ENCODE data around the gene MAML3.
A peak's percentile ranks its signal among the peaks of the same experiment; 100 is the strongest.

The MAML3 gene

DNA sequence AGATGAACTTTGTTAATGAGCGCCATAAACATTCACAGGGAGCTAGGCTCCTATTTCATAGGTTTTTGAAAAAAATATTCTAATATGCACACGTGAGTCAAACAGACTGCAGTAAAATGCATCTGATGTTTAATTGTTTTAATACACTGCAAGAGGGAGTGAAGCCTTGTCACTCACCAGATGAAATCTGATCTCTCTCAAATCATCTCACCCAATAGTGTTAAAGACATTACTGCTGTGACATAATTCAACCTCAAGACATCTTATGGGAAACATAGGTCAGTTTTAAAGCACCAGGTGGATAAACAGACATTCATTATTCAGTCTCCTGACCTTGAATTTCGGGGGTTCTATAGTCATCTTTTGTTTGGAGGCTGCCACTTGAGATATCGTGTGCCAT lies 148.3 kb downstream of the MAML3 start:
- TF ChIP-seq, protein P1, sequence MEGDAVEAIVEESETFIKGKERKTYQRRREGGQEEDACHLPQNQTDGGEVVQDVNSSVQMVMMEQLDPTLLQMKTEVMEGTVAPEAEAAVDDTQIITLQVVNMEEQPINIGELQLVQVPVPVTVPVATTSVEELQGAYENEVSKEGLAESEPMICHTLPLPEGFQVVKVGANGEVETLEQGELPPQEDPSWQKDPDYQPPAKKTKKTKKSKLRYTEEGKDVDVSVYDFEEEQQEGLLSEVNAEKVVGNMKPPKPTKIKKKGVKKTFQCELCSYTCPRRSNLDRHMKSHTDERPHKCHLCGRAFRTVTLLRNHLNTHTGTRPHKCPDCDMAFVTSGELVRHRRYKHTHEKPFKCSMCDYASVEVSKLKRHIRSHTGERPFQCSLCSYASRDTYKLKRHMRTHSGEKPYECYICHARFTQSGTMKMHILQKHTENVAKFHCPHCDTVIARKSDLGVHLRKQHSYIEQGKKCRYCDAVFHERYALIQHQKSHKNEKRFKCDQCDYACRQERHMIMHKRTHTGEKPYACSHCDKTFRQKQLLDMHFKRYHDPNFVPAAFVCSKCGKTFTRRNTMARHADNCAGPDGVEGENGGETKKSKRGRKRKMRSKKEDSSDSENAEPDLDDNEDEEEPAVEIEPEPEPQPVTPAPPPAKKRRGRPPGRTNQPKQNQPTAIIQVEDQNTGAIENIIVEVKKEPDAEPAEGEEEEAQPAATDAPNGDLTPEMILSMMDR (IDR thresholded peaks at IDR 0.05; ENCODE audit: low read depth, low read length), result no peak
- no peak overlapping the region for H3K4me3 ChIP-seq (ENCODE audit: low read depth, low read length)
- H3K9me3 ChIP-seq, result no peaks in the 10 kb centered on the region
- no peaks in the 10 kb centered on the region for H3K36me3 ChIP-seq
- H3K4me1 ChIP-seq, result peaks cover 34% of the 10 kb centered on the region
- no peaks in the 10 kb centered on the region for H3K27me3 ChIP-seq
- no peak for DNase-seq

- TF ChIP-seq, protein P1 (IDR thresholded peaks at IDR 0.05; ENCODE audit: low read depth, low read length), result no peak
- H3K36me3 ChIP-seq, result no peaks in the 10 kb centered on the region
- H3K4me3 ChIP-seq (ENCODE audit: low read depth, low read length), result peak overlapping the region; percentile 49
- H3K27me3 ChIP-seq, result no peaks in the 10 kb centered on the region
- H3K4me1 ChIP-seq, result peaks cover 34% of the 10 kb centered on the region
- no peak for DNase-seq
- no peaks in the 10 kb centered on the region for H3K9me3 ChIP-seq
These were observed 148.9 kb downstream of the MAML3 start for GRCh38 chr4:140004922-140005627.

DNA sequence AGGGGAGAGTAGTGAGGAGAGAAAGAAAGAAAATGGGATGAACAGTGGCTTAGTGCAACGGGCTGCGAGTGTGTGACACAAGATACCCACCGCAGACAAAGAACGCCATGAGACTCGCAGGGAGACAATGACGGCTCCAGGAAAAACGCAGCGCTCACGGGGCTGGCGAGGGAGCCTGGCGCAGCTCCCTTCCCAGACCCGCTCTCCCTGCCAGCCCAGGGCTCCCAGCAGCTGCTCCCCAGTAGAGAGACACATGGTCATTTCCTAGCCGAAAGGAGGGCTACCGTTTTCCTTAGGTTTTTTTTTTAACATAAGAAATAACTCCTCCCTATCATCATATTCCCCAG lies 149.5 kb downstream of the MAML3 start:
- Histone ChIP-seq H3K4me1 (peaks cover 34% of the 10 kb centered on the region), H3K4me3 (ENCODE audit: low read depth, low read length) (peak overlapping the region; percentile 49), H3K27me3 (no peaks in the 10 kb centered on the region), H3K36me3 (no peaks in the 10 kb centered on the region), H3K9me3 (no peaks in the 10 kb centered on the region)
- DNase-seq, result peak; percentile 84
- TF ChIP-seq, protein P1 (IDR thresholded peaks at IDR 0.05; ENCODE audit: low read depth, low read length), result no peak

- H3K4me3 ChIP-seq (ENCODE audit: low read depth, low read length), result peak overlapping the region; percentile 49
- H3K4me1 ChIP-seq, result peaks cover 34% of the 10 kb centered on the region
- no peaks in the 10 kb centered on the region for H3K9me3 ChIP-seq
- H3K27me3 ChIP-seq, result no peaks in the 10 kb centered on the region
- DNase-seq, result no peak
- TF ChIP-seq, protein P1 (IDR thresholded peaks at IDR 0.05; ENCODE audit: low read depth, low read length), result no peak
- no peaks in the 10 kb centered on the region for H3K36me3 ChIP-seq
These were observed 150.0 kb downstream of the MAML3 start for GRCh38 chr4:140003876-140004548.

DNA sequence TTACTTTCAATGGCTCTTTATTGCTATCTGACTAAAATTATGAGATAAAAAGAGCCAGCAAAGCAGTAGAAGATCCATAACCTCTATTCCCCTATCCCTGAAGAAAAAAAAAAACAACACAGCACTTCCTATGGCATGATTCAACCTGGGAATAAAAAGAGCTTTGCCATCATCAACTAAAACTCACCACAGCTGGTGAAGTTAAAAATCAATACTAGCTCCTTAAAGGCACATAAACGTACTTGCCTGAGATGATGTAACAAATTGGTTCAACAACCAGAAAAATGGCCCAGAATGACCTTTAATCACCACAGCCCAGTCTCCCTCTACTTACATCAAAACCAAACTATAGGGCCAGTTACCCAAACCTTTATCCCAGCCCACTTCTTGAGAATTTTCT lies 153.8 kb downstream of the MAML3 start:
- Histone ChIP-seq H3K4me1 (peaks cover 20% of the 10 kb centered on the region), H3K4me3 (ENCODE audit: low read depth, low read length) (no peak overlapping the region), H3K9me3 (no peaks in the 10 kb centered on the region), H3K36me3 (no peaks in the 10 kb centered on the region), H3K27me3 (no peaks in the 10 kb centered on the region)
- no peak for DNase-seq
- TF ChIP-seq, protein P1 (IDR thresholded peaks at IDR 0.05; ENCODE audit: low read depth, low read length), result no peak

All from BE2C (cell line).